ENCODE measurements around the gene DGKZ.

- no peak for TF ChIP-seq CTCF (IDR thresholded peaks at IDR 0.05)
- no peak for TF ChIP-seq POLR2AphosphoS5 (IDR thresholded peaks at IDR 0.05)
- no peak for TF ChIP-seq POLR2A (IDR thresholded peaks at IDR 0.05)
Measured at GRCh38 chr11:46330154-46330553, 17.1 kb upstream of the DGKZ start.
